GM18526 (cell line): Measurements from ENCODE around the gene CDYL.

Source experiments
- POLR2A ChIP-seq: IDR thresholded peaks from 3 replicates; pipeline ENCODE4 v1.6.1; 2011; ENCODE audit not compliant: insufficient read length; ENCODE audit errors: extremely low read depth

The CDYL gene

DNA sequence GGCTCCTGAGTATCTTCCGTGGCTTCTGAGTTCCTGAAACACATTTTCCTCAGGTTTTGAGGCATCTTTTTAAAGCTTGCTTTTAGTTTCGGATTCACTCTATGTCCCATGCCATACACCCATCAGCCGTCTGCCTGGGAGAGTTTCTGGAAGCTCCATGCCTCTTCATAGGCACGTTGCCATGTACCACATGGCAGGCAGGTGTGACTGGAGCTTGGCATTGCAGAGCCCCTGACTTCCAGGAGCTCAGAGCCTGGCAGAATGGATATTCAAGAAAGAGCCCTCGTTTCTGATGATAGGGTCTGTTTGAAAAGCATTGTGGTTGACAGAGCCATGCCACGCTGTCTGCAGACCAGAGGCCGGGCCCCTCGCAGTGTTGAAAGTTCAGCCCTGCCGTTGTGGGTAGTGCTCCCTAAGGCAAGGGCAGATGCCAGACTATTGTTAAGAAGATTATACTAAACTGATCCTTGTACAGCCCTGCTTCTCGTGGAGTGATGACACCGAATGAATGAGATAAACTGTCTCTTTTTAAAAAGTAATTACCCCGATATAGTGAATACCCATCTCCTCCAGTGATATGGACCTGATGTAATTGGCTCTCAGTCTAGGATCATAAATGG is 127.7 kb downstream of the CDYL start:
- no peak for TF ChIP-seq POLR2A

DNA sequence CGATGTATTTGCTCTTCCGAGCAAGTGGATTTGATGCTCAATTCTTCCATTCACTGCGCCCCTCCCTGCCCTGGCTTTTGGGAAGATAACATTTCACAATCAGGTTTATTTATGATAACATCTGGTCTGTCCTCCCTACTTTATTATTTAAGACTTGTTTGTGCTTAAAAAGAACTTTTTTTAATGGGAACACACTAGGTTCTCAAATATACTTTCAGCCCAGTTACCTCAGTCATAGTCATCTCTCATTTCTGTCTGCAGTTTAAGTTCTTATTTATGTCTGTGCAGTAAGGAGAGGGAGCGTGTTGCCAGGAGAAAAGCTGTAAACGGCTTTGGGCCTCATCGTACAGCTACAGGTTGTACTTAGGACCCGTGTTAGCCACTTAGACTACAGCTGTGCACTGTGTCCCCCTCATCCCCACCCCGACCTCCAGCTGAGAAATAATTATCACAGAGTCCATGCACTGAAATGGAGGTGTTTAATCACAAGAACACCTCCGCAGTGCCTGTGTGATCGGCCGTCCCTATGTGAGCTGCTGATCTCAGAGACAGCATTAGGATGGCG is 128.3 kb downstream of the CDYL start:
- TF ChIP-seq POLR2A = no peak

DNA sequence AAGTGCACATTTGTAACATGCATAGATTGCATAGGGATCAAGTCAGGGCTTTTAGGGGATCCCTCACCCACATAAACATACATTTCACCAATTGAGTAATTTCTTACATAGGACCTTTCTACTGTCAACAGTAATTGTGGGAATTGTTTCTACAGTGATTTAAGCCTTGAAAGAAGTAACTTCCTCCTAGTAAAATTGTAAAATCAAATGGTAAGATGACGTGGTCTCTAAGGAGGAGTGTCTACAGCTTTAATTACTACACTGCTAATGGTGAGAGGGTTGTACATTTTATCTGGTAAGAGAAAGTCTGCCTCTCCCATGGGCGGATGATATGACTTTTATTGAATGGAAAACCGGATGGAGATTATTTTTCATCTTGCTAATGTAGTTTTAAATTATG is 129.6 kb downstream of the CDYL start:
- TF ChIP-seq POLR2A = no peak

DNA sequence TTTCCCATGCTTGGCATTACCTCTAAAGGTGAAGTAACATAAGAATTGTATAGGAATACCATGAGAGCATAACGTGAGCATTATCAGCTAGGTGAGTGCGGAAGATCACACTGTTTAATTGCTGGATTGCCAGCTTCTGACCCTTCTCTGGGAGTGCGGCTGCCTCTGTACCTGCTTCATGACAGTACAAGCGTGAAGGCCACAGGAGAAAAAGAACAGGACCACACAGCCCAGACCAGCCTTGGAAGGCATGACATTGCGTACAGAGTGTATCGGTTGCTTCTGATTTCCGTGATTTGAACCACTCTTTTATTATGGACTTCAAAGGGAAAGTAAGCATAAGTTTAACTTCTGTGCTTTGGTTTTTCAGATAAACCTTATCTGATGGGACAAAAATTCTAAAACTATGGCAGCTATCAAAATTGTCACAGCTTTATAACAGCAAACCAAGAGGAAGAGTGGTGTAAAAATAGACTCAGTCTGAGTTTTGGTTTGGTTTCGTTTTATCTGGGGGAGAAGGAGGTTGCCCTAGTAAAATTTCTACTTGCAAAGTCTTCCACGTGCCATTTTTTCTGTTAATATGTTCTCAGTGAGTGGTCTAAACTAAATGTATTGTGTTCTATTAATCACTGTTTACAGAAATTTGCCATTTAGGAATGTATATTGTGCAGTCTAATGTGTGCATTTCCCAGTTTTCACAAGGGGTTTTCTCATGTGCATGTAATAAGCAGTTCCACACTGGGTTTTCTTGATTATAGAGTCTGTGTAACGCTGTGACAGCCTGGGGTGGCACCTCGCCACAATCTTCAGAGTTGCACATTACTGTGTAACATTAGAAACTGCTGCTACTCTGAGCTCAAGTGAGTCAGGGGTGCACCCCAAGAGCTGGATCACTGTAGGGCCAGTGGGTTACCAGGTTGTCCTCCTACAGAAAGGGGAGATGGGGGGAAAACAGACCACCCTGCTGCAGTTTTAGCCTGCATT is 130.4 kb downstream of the CDYL start:
- TF ChIP-seq POLR2A = no peak

DNA sequence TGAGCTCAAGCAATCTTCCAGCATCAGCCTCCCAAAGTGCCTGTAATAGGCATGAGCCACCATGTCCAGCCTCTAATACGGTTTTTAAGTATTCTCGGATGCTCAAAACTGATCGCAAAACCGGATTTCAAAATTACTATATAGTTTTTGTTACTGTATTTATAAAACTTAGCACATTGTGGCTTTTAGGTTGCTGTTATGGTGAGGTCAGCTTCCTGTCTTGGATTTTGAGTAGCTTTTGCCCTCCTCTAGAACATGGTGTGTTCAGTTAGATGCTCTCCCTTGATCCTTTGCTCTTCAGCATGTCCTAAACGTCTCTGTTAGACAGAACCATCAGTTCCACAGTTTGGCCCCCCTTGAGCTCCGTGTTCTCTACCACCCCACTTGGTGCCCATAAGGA is 131.4 kb downstream of the CDYL start:
- TF ChIP-seq POLR2A = no peak

DNA sequence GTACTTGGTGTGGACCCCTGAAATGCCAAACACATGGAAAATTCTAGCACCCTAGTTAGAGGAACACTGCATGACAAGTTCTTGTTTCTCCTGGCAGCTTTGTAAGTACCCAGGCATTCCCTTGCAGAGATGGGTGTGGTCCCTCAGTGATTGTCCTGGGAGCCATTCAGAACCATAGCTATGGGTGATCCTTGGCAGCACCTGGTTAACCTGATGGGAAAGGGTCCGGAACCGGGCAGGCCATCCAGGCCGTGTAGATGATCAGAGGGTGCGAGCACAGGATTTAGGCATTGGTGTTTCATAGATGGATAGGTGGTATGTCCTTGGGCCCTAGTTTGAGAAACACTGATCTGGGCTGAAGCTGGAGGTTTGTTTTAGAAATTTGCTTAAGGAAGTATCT is 131.9 kb downstream of the CDYL start:
- TF ChIP-seq POLR2A = no peak

DNA sequence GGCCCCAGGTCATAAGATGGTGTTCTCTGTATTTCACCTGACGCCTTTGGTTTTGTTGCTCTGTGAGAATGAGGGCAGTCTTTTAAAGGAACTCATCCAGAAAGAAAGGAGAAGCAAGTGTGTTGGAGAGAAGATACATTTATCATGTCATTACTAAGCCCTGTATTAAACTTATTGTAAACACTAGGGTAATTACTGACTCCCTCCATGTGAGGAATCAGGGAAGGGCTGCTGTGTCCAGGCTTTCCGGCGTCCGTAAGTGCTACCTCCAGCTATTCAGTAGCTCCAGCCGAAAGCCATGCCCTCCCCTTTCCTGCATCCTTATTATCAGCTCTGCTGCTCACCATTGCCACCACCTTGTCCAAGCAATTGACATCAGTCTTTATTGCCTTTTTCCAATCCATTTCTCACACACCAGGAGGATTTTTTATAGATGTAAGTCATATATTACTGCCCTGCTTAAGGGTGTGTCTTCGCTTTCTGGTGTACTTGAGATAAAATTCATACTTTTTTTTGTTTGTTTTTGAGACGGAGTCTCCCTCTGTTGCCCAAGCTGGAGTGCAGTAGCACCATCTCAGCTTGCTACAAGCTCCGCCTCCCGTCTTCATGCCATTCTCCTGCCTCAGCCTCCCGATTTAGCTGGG is 133.0 kb downstream of the CDYL start:
- TF ChIP-seq POLR2A = no peak

DNA sequence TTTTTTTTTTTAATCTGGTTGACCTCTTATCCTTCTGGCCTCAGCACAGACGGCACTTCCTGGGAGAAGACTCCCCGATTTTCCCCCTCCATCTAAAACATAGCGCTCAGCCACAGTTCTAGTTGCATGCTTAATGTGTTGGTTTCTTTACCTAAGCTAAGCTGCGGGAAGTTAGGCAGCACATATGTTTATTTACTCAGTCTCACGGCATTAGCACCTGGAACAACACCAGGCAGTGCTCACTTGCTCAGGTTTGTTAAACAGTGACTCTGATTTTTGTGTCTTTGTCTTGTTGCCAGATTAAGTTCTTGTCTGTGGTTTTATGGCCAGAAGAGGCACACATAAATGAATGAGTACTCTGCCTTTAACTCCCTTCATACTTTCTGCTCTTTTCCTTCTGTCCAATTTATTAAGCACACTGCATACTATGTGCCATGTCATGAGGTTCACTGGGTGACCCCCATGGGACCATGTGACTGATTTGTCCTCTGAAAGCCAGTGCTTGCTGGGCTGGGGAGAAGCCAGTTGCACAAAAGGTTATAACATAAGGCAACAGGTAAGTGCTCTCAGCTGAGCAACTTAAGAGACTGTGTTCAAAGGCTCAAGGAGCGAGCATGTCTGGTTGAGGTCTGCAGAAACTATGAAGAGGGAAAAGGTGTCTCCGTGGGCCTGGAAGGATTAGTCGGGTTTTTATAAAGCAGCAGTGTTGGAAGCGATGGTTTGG is 134.0 kb downstream of the CDYL start:
- no peak for TF ChIP-seq POLR2A

DNA sequence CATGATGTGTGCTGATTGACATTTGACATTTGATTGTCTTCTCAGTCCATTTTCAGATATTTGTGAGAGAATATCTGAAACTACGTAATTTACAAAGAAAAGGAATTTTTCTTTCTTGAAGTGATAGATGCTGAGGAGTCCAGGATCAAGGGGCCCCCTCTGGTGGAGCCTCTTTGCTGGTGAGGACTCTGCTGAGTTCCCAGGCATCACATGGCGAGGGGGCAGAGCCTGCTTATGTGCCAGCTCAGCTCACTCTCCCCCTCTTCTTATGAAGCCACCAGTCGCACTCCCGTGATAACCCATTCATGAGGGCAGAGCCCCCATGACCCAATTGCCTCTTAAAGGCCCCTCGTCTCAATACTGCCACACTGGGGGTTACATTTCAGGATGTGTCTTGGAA is 136.4 kb downstream of the CDYL start:
- no peak for TF ChIP-seq POLR2A

DNA sequence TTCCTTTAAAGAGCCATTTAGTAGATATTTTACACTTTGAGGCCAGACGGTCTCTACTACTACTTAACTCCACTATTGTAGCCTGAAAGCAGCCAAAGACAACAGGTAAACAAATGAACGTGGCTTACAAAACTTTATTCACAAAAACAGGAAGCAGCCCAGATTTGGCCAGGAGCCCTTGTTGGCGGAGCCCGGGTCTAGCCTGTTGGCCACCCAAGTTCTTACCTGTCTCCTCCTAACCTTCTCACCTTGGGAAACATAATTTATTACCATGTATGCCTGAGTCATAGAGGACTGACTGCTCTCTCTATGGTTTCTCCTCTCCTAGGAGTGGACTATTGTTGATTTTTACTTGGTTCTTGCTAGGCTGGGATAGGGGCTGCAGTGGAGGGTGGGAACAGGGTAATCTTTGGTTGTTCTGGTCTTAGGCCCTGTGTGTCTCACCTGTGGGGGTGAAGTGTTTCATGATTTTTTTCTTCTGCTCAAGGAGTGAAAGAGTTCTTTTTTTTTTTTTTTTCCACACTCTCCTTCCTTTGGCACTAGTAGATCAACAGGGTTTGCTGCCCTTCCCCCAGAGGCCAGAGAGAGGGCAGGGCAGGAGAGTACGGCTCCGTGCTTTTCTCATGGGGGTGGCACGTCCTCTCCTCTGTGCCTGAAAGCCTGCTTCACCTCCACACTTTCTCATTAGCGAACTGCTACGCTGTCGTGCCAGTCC is 137.7 kb downstream of the CDYL start:
- TF ChIP-seq POLR2A = no peak

DNA sequence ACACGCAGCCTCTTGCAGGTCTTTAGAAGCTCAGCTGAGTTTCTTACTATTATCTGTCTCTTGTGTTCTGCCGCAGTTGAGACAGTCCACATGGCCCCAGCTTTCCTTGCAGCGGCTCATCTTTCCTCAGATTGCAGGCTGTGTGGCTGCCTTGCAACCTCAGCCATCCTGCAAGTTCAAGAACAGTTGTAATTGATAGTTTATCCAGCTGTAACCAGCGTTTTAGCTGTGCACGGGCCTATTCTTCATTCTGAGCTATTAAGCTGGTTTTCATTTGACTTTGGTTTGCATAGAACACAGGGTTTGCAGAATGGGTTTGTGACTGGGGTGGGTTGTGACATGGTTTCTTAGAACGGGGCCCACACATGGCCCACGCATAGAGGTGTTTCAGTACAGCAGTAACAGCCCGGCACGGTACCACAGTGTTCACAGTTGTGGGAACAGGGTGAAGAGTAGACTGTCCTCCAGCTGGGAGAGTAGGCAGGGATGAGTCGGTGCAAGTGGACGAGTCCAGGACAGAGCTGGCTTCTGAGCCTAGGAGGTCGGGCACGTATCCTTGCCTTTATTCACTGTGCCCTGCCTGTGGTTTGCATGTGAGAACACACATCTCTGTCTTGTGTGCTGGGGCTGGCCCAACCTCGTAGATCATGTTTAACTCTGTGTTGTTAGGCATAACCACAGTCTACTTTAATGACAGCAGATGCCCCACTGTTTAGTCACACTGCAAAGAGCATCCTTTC is 138.4 kb downstream of the CDYL start:
- no peak for TF ChIP-seq POLR2A

DNA sequence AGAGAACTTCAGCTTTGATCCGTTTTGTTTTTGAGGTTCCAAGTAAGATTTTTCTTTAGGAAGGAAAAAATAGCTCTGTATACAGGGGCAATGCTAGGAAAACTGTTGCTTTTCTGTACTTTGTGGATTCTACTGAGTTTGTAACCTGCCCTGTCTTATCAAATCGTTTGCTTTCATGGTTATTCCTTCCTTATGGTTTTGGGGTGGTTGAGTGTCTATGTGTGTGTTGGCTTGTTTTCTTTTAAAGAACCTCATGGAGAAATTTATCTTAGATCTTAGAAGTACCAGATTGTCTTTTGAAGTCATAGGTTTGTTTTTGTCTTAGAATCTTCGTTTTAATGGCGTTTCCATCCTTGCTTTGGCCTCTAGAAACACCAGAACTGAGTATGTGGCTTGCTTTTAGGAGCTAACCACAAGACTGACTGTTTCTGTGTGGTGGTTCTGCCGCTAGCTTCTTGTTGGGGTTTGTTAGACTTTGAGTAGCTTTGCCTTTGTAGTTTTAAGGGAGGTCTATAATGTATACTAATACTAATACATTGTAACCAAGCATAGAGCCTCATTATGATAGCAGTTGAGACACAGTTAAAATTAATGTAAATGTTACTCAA is 140.9 kb downstream of the CDYL start:
- no peak for TF ChIP-seq POLR2A

DNA sequence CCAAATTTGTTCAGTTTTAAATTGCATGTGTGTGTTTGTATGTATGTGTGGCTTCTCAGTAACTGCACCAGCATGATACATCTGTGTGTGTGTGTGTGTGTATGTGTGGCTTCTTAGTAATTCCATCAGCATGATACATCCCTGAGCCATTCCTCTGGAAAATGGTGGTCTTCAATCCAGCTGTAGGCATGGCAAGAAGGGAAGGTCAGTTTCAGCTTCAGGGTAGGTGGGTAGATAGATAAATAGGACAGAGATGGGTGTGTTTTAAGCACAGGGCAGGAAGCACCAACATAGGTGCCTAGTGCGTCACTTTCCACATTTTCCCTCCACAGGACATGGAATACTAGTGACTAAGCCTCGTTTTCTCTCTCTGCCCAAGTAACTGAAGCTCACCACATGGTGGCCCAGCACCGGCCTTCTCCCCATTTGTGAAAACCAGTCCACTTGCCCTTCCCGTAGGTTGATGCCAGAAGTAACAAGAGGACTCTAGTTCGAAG is 144.8 kb downstream of the CDYL start:
- TF ChIP-seq POLR2A = no peak
